Esophagus squamous epithelium (tissue), 5 donors: ENCODE results near the gene RAB11FIP2. TPM values are rescaled to one million over a fixed set of nuclear protein-coding genes. Genes with fewer than 3 reads are reported as not detected.

Experiments used
- DNase-seq: peaks from one replicate; lab custom pipeline; 2025; lab: John Stamatoyannopoulos, UW
- H3K27ac ChIP-seq, 4 donors: fragments of 200-600 bp; sonication (generic); one replicate each; pipeline ENCODE4 v1.5.1; 2016 to 2019; ENCODE audit warnings: mild to moderate bottlenecking in 1 of 4
- H3K27me3 ChIP-seq, 4 donors: fragments of 200-600 bp; sonication (generic); 1 replicate in 3 of 4; 2 replicates in 1 of 4; pipeline versions ENCODE4 v1.5.1 to v1.6.0; 2017 to 2021; ENCODE audit warnings: antibody characterized with exemption in 1 of 4
- H3K36me3 ChIP-seq, 3 donors: fragments of 200-600 bp; sonication (generic); one replicate each; pipeline ENCODE4 v1.5.1; 2016 to 2019
- H3K4me1 ChIP-seq, 3 donors: fragments of 200-600 bp; sonication (generic); one replicate each; pipeline ENCODE4 v1.5.1; 2017 to 2019
- H3K4me3 ChIP-seq, 4 donors: fragments of 200-600 bp; sonication (generic); 1 replicate in 3 of 4; 2 replicates in 1 of 4; pipeline ENCODE4 v1.5.1; 2016 to 2019; ENCODE audit warnings: mild to moderate bottlenecking in 2 of 4, moderate library complexity in 1 of 4
- H3K9me3 ChIP-seq, 3 donors: fragments of 200-600 bp; sonication (generic); one replicate each; pipeline ENCODE4 v1.5.1; 2016 to 2019
- POLR2A ChIP-seq, 4 donors: fragments of 450-650 bp; IDR thresholded peaks; one replicate each; pipeline ENCODE4 v1.6.1; 2017; ENCODE audit warnings: antibody characterized with exemption in 4 of 4, mild to moderate bottlenecking in 4 of 4, moderate library complexity in 3 of 4
- WGBS, 2 donors: methylation state at CpG; one replicate each; pipeline ENCODE4 v1.1.5; 2018; 5-methylcytosine and 5-hydroxymethylcytosine counted together
- intact Hi-C: fragments of 100-400 bp; cut with DNase I; formaldehyde crosslinking; loops from one replicate; pipeline ENCODE4 v1.15.0; 2022
- total RNA-seq, 4 donors: library from RNA; depleted of rRNA; stranded (reverse); fragments of >200 nt; gene quantifications; one replicate each; pipeline ENCODE4 v1.1.0, GENCODE V29; 2016
- TF ChIP-seq, protein P1 (sequence below), 6 experiments: fragments of 450-650 bp in 4 of 6; fragments of 200-600 bp in 2 of 6; sonication (generic) in 2 of 6; IDR thresholded peaks; one replicate each; pipeline ENCODE4 v1.5.1; 2016 to 2019; ENCODE audit warnings: antibody characterized with exemption in 6 of 6, mild to moderate bottlenecking in 4 of 6, moderate library complexity in 4 of 6
- donor health status: DM: yes; HTN: yes; CAD: no.

RAB11FIP2 gene
- total RNA-seq, 4 donors from 2014 or later: 6.2 to 21.0 (median 11.6) TPM

DNA sequence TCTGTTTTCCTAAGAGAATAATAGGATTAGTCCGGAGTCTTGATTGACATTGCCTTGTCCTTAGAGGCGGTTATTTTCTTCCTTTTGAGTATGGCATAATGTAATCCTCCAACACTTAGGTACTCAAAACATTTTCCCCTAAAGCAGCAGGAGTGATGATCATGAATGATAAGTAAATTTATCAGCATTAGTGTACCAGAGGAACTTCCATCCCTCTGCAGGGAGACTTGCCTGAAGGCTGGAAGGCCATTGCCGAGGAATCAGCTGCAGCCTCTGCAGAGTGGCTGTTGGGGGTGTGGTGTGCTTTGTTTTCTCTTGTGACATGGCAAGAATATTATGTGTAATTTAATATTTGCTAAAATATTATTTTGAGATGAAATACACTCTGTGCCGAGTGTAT, 56.8 kb downstream of the RAB11FIP2 start:
- H3K4me1 ChIP-seq: no peaks in the 10 kb centered on the region
- WGBS, 2 donors: 82 to 95% methylated on average over 4 of the region's 4 CpGs
- H3K36me3 ChIP-seq: no peaks in the 10 kb centered on the region
- no peak overlapping the region for H3K4me3 ChIP-seq
- H3K9me3 ChIP-seq: no peaks in the 10 kb centered on the region
- H3K27ac ChIP-seq: no peak overlapping the region
- TF ChIP-seq POLR2A (IDR thresholded peaks at IDR 0.05): no peak
- TF ChIP-seq, protein P1, sequence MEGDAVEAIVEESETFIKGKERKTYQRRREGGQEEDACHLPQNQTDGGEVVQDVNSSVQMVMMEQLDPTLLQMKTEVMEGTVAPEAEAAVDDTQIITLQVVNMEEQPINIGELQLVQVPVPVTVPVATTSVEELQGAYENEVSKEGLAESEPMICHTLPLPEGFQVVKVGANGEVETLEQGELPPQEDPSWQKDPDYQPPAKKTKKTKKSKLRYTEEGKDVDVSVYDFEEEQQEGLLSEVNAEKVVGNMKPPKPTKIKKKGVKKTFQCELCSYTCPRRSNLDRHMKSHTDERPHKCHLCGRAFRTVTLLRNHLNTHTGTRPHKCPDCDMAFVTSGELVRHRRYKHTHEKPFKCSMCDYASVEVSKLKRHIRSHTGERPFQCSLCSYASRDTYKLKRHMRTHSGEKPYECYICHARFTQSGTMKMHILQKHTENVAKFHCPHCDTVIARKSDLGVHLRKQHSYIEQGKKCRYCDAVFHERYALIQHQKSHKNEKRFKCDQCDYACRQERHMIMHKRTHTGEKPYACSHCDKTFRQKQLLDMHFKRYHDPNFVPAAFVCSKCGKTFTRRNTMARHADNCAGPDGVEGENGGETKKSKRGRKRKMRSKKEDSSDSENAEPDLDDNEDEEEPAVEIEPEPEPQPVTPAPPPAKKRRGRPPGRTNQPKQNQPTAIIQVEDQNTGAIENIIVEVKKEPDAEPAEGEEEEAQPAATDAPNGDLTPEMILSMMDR (IDR thresholded peaks at IDR 0.05): no peak
- intact Hi-C loops: no loop called here
- DNase-seq: no peak
- no peaks in the 10 kb centered on the region for H3K27me3 ChIP-seq

DNA sequence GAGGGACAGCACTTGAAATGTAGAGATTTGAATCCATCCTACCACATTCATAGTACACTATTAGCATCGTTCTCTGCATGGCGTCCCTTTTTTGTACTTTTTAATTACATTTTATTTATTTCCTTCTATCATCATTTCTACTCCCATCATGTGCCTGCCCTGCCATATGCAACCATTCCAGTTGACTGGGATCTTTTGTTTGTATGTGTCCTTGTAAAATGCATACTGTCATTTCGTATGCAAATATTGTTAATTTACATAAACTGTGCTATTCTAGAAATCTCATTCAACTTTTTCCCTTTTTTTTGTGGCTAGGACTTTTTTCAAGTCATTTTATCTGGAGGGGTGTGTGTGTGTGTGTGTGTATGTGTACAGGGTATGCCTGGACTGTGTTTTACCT, 57.9 kb downstream of the RAB11FIP2 start:
- WGBS, 2 donors: 87 to 94% methylated on average over 2 of the region's 3 CpGs
- no peaks in the 10 kb centered on the region for H3K4me1 ChIP-seq
- intact Hi-C loops: no loop called here
- H3K27ac ChIP-seq: no peak overlapping the region
- H3K36me3 ChIP-seq: no peaks in the 10 kb centered on the region
- DNase-seq: no peak
- H3K4me3 ChIP-seq: no peak overlapping the region
- no peaks in the 10 kb centered on the region for H3K9me3 ChIP-seq
- TF ChIP-seq, protein P1 (IDR thresholded peaks at IDR 0.05): no peak
- H3K27me3 ChIP-seq: no peaks in the 10 kb centered on the region

DNA sequence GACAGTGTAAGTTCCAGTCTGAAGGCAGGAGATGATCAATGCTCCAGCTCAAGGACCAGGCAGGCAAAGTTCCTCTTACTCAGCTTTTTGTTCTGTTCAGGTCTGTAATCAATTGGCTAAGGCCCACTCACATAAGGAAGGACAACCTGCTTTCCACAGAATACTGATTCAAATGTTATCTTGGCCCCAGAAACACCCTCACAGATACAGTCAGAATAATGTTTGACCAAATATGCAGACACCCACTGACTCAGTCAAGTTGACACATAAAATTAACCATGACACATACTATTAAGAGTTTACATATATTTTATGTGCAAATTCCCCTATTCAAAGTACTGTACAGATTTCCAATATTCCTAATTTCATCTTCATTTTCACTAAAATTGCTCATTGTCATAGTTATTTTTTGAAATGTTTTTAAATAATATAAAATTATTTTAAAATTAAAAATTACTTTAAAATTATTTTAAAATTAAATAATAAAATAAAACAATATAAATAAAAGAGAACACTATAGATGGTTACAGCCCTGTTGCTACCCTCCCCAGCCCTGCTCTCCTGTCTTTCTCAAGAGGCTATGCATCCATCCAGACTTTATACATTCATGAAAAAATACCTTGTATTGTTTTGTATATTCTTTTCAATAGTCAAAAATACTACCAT, 59.4 kb downstream of the RAB11FIP2 start:
- Histone ChIP-seq H3K27ac (no peak overlapping the region), H3K27me3 (no peaks in the 10 kb centered on the region), H3K4me1 (no peaks in the 10 kb centered on the region), H3K36me3 (no peaks in the 10 kb centered on the region), H3K4me3 (no peak overlapping the region), H3K9me3 (no peaks in the 10 kb centered on the region)
- TF ChIP-seq POLR2A (IDR thresholded peaks at IDR 0.05): no peak
- TF ChIP-seq, protein P1 (IDR thresholded peaks at IDR 0.05): no peak
- no peak for DNase-seq
- intact Hi-C loops: no loop called here

DNA sequence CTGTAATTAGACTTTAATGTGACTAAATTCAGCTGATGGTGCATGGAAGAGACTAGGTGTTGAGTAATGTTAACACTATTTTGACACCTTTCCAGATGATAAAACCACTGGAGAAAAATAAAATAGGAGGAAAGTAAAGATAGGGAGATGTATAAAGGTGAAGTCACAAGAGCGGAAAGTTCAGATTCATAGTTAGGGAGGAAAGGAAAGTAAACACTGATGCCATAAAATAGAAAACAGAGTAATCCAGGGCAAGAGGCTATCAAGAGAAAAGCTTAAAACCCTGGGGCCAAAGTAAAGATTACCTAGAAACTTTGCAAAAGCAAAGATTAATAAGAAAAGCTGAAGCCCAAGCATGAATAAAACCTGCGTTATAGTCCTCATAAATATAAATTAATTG, 62.8 kb downstream of the RAB11FIP2 start:
- H3K4me3 ChIP-seq: no peak overlapping the region
- no peak for DNase-seq
- no peaks in the 10 kb centered on the region for H3K9me3 ChIP-seq
- no peaks in the 10 kb centered on the region for H3K27me3 ChIP-seq
- TF ChIP-seq POLR2A (IDR thresholded peaks at IDR 0.05): no peak
- TF ChIP-seq, protein P1 (IDR thresholded peaks at IDR 0.05): no peak
- intact Hi-C loops: no loop called here
- H3K4me1 ChIP-seq: no peaks in the 10 kb centered on the region
- H3K27ac ChIP-seq: no peak overlapping the region
- WGBS, 2 donors: 47 to 74% methylated on average over 2 of the region's 2 CpGs
- H3K36me3 ChIP-seq: no peaks in the 10 kb centered on the region

DNA sequence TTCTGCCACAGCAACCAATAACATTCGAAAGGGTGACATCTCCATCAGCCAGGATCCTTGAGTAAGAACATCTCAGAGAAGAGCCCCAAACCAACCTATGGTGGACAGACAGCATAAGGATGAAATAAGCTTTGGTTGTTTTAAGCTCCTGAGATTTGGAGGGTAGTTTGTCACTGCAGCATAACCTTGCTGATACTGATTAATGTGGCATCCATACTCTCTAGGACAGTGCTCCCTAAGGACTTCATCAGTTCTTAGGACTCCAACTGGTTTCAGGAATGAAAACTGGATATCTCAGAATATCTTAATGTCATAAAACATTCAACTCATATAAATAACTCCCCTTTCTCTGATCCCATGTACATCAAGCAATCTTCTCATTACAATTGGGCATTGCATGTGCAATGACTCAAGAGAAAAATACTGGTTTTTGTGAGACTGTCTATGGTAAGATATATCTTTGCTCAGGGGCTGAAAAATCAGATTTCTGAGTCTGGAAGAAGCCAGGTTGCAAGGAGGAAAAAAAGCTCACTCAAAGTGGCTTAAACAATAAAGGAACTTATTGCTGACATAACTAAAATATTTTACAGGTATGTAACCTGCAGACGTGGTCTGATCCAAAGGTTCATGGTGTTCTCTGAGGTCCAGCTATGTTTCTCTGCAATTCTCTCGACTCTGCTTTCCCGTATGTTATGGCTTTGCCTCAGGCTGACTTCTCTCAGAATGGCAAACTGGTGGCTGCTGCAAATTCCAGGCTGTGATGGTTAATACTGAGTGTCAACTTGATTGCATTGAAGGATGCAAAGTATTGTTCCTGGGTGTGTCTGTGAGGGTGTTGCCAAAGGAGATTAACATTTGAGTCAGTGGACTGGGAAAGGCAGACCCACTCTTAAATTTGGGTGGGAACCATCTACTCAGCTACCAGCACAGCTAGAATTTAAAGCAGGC, 65.7 kb downstream of the RAB11FIP2 start:
- WGBS, 2 donors: 73 to 81% methylated on average over 4 of the region's 4 CpGs
- Histone ChIP-seq H3K4me1 (no peaks in the 10 kb centered on the region), H3K27ac (no peak overlapping the region), H3K27me3 (no peaks in the 10 kb centered on the region), H3K36me3 (no peaks in the 10 kb centered on the region), H3K4me3 (no peak overlapping the region), H3K9me3 (no peaks in the 10 kb centered on the region)
- no peak for DNase-seq
- intact Hi-C loops: no loop called here
- no peak for TF ChIP-seq POLR2A (IDR thresholded peaks at IDR 0.05)
- TF ChIP-seq, protein P1 (IDR thresholded peaks at IDR 0.05): no peak
